Lower lobe of right lung (tissue), 2 donors: Measurements from ENCODE around the gene KCTD5. TPM values are rescaled to one million over a fixed set of nuclear protein-coding genes. Genes with fewer than 3 reads are reported as not detected.
A peak's percentile ranks its signal among the peaks of the same experiment; 100 is the strongest.

Experiments used
- ATAC-seq, 2 donors: fragments of 200-7000 bp; cut with Tn5 transposase; one replicate each; pipeline ENCODE4 v1.9.1; 2020 to 2022; ENCODE audit warnings: mild to moderate bottlenecking in 2 of 2, moderate library complexity in 2 of 2
- DNase-seq: peaks from one replicate; pipeline ENCODE4 v3.0.0-alpha.2; 2020
- H3K27ac ChIP-seq: fragments of 200-600 bp; one replicate; pipeline ENCODE4 v1.8.0; 2022
- H3K27me3 ChIP-seq: fragments of 200-600 bp; one replicate; pipeline ENCODE4 v1.8.0; 2022; ENCODE audit warnings: low read depth
- H3K36me3 ChIP-seq: fragments of 200-600 bp; one replicate; pipeline ENCODE4 v1.8.0; 2022; ENCODE audit warnings: mild to moderate bottlenecking
- H3K4me1 ChIP-seq: fragments of 200-600 bp; one replicate; pipeline ENCODE4 v1.8.0; 2022
- H3K4me3 ChIP-seq: fragments of 200-600 bp; one replicate; pipeline ENCODE4 v1.8.0; 2022; ENCODE audit warnings: mild to moderate bottlenecking
- H3K9me3 ChIP-seq: fragments of 200-600 bp; one replicate; pipeline ENCODE4 v1.8.0; 2022
- intact Hi-C: fragments of 100-400 bp; cut with DNase I; formaldehyde crosslinking; loops from one replicate; pipeline ENCODE4 v1.11.0; 2022
- total RNA-seq: library from RNA; stranded (reverse); fragmentation: NEBNext Ultra II Directional; extraction: Animal tissue kit (Norgen Biotek cat#: 25700); gene quantifications from one replicate; pipeline ENCODE4 v1.2.1, GENCODE V29; 2021
- TF ChIP-seq, protein P1 (sequence below): fragments of 200-600 bp; IDR thresholded peaks from one replicate; pipeline ENCODE4 v1.8.0; 2022; ENCODE audit warnings: antibody characterized with exemption, mild to moderate bottlenecking
- donor health status: DM: no; HTN: yes; CAD: no; lungs with severe emphysema.

KCTD5 gene
- total RNA-seq, 1 donor from 2014 or later = 24.8 TPM

DNA sequence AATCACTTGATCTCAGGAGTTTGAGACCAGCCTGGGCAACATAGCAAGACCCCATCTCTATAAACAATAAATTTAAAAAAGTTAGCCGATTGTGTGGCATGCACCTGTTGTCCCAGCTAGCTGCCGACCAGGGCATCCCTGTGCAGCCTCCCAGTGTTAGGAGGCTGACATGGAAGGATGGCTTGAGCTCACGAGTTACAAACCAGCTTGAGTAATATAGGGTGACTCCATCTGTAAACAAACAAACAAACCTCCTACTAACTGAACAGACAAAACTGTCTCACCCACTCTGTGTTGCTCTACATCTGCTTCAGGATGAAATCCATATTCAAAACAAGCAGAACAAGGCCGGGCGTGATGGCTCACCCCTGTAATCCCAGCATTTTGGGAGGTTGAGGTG is 44.6 kb downstream of the KCTD5 start:
- no peaks in the 10 kb centered on the region for H3K36me3 ChIP-seq
- TF ChIP-seq, protein P1, sequence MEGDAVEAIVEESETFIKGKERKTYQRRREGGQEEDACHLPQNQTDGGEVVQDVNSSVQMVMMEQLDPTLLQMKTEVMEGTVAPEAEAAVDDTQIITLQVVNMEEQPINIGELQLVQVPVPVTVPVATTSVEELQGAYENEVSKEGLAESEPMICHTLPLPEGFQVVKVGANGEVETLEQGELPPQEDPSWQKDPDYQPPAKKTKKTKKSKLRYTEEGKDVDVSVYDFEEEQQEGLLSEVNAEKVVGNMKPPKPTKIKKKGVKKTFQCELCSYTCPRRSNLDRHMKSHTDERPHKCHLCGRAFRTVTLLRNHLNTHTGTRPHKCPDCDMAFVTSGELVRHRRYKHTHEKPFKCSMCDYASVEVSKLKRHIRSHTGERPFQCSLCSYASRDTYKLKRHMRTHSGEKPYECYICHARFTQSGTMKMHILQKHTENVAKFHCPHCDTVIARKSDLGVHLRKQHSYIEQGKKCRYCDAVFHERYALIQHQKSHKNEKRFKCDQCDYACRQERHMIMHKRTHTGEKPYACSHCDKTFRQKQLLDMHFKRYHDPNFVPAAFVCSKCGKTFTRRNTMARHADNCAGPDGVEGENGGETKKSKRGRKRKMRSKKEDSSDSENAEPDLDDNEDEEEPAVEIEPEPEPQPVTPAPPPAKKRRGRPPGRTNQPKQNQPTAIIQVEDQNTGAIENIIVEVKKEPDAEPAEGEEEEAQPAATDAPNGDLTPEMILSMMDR = no peak
- H3K27me3 ChIP-seq = no peaks in the 10 kb centered on the region
- H3K9me3 ChIP-seq = no peaks in the 10 kb centered on the region
- no peak for DNase-seq
- no peaks in the 10 kb centered on the region for H3K4me1 ChIP-seq
- intact Hi-C loops = no loop called here
- no peak overlapping the region for H3K27ac ChIP-seq
- no peak for ATAC-seq
- H3K4me3 ChIP-seq = no peak overlapping the region

DNA sequence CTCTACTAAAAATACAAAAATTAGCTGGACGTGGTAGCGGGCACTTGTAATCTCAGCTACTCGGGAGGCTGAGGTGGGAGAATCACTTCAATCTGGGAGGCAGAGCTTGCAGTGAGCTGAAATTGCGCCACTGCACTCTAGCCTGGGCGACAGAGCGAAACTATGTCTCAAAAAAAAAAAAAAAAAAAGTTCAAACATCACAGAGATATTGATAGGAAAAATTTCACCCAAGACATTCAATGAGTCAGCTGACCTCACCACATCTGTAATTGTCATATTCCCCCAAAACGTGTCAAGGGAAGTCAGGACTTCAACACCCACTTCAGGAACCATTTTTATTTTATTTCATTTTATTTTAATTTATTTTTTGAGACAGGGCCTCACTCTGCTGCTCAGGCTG is 45.7 kb downstream of the KCTD5 start:
- intact Hi-C loops = no loop called here
- ATAC-seq = no peak
- no peak for DNase-seq
- Histone ChIP-seq H3K27me3 (no peaks in the 10 kb centered on the region), H3K27ac (no peak overlapping the region), H3K9me3 (no peaks in the 10 kb centered on the region), H3K4me1 (no peaks in the 10 kb centered on the region), H3K36me3 (no peaks in the 10 kb centered on the region), H3K4me3 (no peak overlapping the region)
- TF ChIP-seq, protein P1 = no peak

DNA sequence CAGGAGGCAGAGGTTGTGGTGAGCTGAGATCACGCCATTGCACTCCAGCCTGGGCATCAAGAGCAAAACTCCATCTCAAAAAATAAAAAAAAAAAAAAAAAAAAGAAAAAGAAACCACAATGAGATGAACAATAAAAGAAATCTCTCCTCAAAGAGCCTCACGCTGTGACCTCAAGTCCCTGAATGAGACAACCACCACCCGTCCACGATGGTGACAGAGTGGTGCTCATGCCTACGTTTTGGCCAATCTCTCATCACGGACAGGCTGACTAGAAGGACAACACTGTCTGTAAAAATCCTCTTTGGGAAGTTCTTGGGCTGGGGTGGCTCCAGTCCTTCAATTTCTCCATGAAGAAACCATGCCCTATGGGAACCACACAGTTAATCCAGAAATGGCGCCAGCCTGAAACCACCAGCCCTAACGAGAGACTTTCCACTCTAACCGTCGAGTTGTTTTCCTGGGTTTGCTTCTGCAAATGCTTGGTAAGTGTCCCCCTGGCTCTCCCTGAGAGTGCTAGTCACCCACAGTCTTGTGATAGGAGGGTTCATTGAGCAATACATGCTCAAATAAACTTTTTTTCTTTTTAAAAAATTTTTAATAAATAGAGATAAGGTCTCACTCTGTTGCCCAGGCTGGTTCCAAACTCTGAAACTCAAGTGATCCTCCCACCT is 52.7 kb downstream of the KCTD5 start:
- no peaks in the 10 kb centered on the region for H3K4me1 ChIP-seq
- no peak overlapping the region for H3K27ac ChIP-seq
- ATAC-seq = peak in 1 of 2 donors; percentile 23
- peaks cover 5% of the 10 kb centered on the region for H3K27me3 ChIP-seq
- DNase-seq = no peak
- intact Hi-C loops = no loop called here
- TF ChIP-seq, protein P1 = no peak
- no peaks in the 10 kb centered on the region for H3K9me3 ChIP-seq
- no peak overlapping the region for H3K4me3 ChIP-seq
- no peaks in the 10 kb centered on the region for H3K36me3 ChIP-seq

DNA sequence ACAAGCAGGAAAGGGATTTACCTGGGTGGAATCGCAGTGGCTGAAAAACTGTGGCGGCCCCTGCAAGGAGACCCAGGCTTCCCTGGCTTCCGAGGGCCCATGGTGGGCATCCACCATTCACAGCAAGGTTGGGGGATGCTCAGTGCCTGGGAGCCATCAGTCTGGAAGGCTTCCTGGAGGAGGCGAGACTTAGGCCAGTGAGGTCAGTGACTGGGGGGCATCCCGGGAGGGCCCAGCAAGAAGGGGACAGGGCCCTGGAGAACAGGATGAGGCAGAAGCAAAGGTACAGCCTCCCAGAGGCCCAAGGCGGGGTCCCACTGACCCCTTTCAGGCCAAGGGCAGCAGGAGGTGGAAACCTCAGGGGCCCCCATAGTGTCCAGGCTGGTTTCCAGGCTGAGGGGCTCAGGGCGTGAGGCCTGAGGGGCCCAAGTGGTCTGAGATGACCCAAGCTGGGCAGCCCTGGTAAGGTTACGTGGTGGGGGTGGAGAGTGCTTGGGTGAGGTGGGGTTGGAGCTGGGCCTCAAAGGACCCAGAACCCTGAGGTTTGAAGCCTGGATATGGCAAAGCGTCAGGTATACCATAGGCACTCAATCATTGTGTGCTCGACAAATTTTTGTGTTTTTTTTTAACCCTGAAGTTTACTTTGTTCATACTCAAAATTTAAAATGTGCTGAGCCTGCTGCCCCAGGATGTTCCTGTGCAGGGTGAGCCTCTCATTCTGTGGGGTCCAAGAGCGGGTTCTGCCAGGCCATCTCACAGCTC is 54.3 kb downstream of the KCTD5 start:
- no peak for DNase-seq
- H3K27me3 ChIP-seq = peaks cover 5% of the 10 kb centered on the region
- intact Hi-C loops = no loop called here

DNA sequence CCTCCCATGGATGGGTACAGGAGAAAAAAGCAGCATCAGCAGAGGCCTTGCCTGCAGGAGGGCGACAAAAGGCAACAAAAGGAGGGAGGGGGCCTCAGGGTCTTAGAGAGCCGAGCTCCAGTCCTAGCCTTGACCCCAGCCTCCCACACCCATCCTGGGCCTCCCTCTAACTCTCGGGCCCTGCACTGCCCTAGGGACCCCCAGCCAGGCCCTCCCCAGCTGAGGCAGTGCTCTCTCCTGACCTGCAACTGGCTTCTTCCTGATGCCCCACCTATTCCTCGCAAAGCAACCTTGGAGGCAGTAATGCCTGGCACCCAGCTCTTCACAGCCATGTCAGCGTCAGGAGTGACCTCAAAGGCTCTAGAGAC is 54.9 kb downstream of the KCTD5 start:
- no peak overlapping the region for H3K4me3 ChIP-seq
- ATAC-seq = no peak
- no peak overlapping the region for H3K27ac ChIP-seq
- TF ChIP-seq, protein P1 = no peak
- intact Hi-C loops = no loop called here
- no peaks in the 10 kb centered on the region for H3K9me3 ChIP-seq
- peaks cover 5% of the 10 kb centered on the region for H3K27me3 ChIP-seq
- H3K36me3 ChIP-seq = no peaks in the 10 kb centered on the region
- DNase-seq = no peak
- no peaks in the 10 kb centered on the region for H3K4me1 ChIP-seq

More for the DNA sequence above, 54.3 kb downstream of the KCTD5 start:
- TF ChIP-seq, protein P1 = no peak
- Histone ChIP-seq H3K4me1 (no peaks in the 10 kb centered on the region), H3K9me3 (no peaks in the 10 kb centered on the region), H3K4me3 (no peak overlapping the region), H3K27ac (no peak overlapping the region), H3K36me3 (no peaks in the 10 kb centered on the region)
- no peak for ATAC-seq
